Activated B cell treated with CpG ODN at 0.5 μM for 24 hours (primary cell): ENCODE results near the gene SERPINB8. TPM values are rescaled to one million over a fixed set of nuclear protein-coding genes. Genes with fewer than 3 reads are reported as not detected.

Source experiments
- ATAC-seq: fragments of 200-7000 bp; cut with Tn5 transposase; one replicate; pipeline ENCODE4 v1.10.0; 2021; ENCODE audit warnings: low read depth, mild to moderate bottlenecking, moderate library complexity
- CTCF ChIA-PET: fragments of 350-600 bp; sonication (Branson Sonifier 250); formaldehyde crosslinking; loops from one replicate; lab custom pipeline; 2021; ENCODE audit warnings: antibody characterized with exemption; lab: Charles Lee
- POLR2A ChIA-PET: fragments of 350-600 bp; sonication (Branson Sonifier 250); formaldehyde crosslinking; loops from one replicate; lab custom pipeline; 2021; ENCODE audit warnings: antibody characterized with exemption; lab: Charles Lee
- DNase-seq: peaks from one replicate; pipeline ENCODE4 v3.0.0; 2022
- H3K27ac Mint-ChIP-seq: one replicate; pipeline ENCODE4 v1.8.0; 2020; ENCODE audit warnings: mixed read lengths
- H3K27me3 Mint-ChIP-seq: one replicate; pipeline ENCODE4 v1.8.0; 2021; ENCODE audit warnings: mixed read lengths
- H3K36me3 Mint-ChIP-seq: one replicate; pipeline ENCODE4 v1.8.0; 2021; ENCODE audit warnings: low read depth, mixed read lengths
- H3K4me1 Mint-ChIP-seq: one replicate; pipeline ENCODE4 v1.8.0; 2021; ENCODE audit warnings: mixed read lengths
- H3K4me3 Mint-ChIP-seq: one replicate; pipeline ENCODE4 v1.8.0; 2020; ENCODE audit warnings: mild to moderate bottlenecking, mixed read lengths
- H3K9me3 Mint-ChIP-seq: one replicate; pipeline ENCODE4 v1.8.0; 2020; ENCODE audit warnings: mixed read lengths
- intact Hi-C: fragments of 100-400 bp; cut with micrococcal nuclease; formaldehyde crosslinking; loops from one replicate; pipeline ENCODE4 v1.15.1; 2024
- total RNA-seq: library from RNA; stranded (reverse); gene quantifications from 2 replicates; pipeline ENCODE4 v1.2.3, GENCODE V29; 2022
- TF ChIP-seq, protein P1 (sequence below): fragments of 200-600 bp; IDR thresholded peaks from one replicate; pipeline ENCODE4 v1.8.0; 2022; ENCODE audit warnings: antibody characterized with exemption, mild to moderate bottlenecking

Gene SERPINB8
- total RNA-seq, 1 donor from 2014 or later: 29.5 TPM

DNA sequence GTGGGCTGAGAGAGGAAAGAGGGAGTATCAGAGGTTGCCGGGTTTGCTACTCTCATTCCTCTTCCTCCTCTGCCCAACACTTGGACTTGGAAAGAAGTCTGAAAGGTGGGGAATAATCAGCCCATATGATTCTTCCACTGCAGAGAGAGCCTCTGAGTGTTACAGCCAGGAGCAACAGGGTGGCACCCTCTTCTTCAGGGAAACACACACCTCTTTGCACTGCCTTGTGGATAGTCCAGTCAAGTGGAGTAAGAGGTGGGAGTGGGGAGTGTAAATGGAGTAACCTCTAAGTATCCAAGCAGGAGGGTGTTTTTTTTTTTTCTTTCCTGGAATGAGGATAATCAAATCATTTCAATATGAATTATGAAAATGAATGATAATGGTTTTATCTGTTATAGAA is 9.0 kb upstream of the SERPINB8 start:
- Mint-ChIP-seq H3K4me3 (no peak overlapping the region), H3K4me1 (no peaks in the 10 kb centered on the region), H3K27ac (no peak overlapping the region), H3K36me3 (no peaks in the 10 kb centered on the region), H3K9me3 (no peaks in the 10 kb centered on the region), H3K27me3 (peaks cover 13% of the 10 kb centered on the region)
- TF ChIP-seq, protein P1, sequence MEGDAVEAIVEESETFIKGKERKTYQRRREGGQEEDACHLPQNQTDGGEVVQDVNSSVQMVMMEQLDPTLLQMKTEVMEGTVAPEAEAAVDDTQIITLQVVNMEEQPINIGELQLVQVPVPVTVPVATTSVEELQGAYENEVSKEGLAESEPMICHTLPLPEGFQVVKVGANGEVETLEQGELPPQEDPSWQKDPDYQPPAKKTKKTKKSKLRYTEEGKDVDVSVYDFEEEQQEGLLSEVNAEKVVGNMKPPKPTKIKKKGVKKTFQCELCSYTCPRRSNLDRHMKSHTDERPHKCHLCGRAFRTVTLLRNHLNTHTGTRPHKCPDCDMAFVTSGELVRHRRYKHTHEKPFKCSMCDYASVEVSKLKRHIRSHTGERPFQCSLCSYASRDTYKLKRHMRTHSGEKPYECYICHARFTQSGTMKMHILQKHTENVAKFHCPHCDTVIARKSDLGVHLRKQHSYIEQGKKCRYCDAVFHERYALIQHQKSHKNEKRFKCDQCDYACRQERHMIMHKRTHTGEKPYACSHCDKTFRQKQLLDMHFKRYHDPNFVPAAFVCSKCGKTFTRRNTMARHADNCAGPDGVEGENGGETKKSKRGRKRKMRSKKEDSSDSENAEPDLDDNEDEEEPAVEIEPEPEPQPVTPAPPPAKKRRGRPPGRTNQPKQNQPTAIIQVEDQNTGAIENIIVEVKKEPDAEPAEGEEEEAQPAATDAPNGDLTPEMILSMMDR: no peak
- CTCF ChIA-PET: interaction anchor here (1.0 to 1.4 kb wide), 3 partner anchors 14 to 77 kb away, joined by 3 to 5 read pairs (median 3); no protein-coding TSS in a partner anchor
- POLR2A ChIA-PET: no interaction called here
- intact Hi-C loops: no loop called here
- no peak for ATAC-seq
- DNase-seq: no peak

DNA sequence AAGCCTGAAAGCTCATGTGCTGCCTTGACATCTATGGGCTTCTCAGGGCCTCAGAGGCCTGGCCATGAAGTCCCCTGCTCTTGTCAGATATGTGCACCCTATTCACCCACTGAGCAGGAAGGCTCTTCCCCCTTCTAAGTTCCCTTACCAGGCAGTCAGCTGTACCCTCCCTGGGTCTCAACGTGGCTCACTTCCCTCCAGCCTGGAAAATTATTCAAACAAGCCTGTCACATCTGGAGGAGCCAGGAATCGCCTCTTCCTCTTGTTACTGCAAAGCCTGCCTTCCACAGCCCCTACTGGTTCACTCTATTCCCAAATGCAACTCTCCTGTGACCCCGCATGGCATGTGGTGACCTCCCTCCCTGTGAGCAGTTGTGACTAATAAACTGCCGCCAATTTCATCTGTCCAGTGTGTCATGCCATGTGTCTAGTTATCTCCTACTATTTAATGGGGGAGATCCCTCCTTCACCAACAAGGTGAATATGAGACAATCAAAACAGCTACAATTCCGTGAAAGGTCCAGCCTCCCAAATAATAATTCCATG is 8.4 kb upstream of the SERPINB8 start:
- TF ChIP-seq, protein P1: no peak
- H3K9me3 Mint-ChIP-seq: no peaks in the 10 kb centered on the region
- no peak overlapping the region for H3K27ac Mint-ChIP-seq
- CTCF ChIA-PET: interaction anchor here (1.3 to 1.4 kb wide), 3 partner anchors 14 to 77 kb away, joined by 3 to 5 read pairs (median 3); no protein-coding TSS in a partner anchor
- H3K4me1 Mint-ChIP-seq: no peaks in the 10 kb centered on the region
- H3K4me3 Mint-ChIP-seq: no peak overlapping the region
- no peak for ATAC-seq
- no peak for DNase-seq
- H3K27me3 Mint-ChIP-seq: peaks cover 13% of the 10 kb centered on the region
- POLR2A ChIA-PET: no interaction called here
- intact Hi-C loops: no loop called here
- no peaks in the 10 kb centered on the region for H3K36me3 Mint-ChIP-seq

DNA sequence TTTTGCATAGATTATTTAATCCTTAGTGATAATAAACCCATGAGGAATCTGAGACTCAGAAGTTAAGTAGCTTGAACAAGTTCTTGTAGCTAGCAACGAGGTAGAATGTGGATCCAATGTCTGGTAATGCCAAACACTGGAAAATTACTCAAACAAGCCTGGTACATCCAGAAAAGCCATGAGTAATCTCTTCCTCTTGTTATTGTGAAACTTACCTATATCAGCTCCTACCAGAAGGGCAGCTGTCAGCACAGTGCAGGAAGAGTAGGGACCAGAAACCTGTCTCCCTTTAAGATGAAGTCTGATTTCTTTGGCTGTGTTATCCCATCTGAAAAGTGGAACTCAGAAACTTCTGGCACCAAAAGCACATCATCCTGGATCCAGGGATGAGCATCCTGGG is 7.7 kb upstream of the SERPINB8 start:
- Mint-ChIP-seq H3K27ac (no peak overlapping the region), H3K36me3 (no peaks in the 10 kb centered on the region), H3K4me3 (no peak overlapping the region), H3K27me3 (peaks cover 13% of the 10 kb centered on the region), H3K9me3 (no peaks in the 10 kb centered on the region), H3K4me1 (no peaks in the 10 kb centered on the region)
- intact Hi-C loops: no loop called here
- DNase-seq (no peak), ATAC-seq (no peak)
- ChIA-PET POLR2A (no interaction called here), CTCF (interaction anchor here (1.3 to 3.0 kb wide), 4 partner anchors 14 to 76 kb away, joined by 3 to 15 read pairs (median 4); no protein-coding TSS in a partner anchor)
- TF ChIP-seq, protein P1: no peak

DNA sequence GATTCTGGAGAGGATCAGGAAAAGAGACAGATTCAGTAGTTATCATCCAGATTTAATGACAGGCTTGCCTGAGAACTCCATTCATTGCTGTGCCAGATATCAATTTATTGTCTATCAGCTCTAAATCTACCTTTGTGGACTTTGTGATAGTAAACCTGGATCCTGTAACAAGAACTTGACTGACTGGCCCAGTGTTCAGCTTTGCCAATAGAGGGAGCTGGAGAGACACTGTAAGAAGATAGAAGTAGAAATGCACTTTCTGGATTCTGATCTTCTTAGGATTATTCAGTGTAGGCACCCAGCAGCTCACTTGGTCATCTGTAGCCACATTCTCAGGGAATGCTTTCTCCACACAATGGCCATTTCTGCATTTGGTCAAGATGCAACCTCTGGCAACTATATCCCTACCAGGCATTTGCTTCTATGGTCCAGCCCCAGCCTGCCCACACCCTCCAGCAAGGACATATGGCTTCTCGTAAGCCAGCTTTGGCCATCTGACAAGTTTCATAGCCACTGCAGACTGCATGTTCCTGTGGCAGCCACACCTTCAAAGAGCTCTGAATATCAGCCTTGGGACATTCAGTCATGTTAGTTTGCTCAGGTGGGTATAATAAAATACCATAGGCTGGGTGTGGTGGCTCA is 6.1 kb upstream of the SERPINB8 start:
- Mint-ChIP-seq H3K9me3 (no peaks in the 10 kb centered on the region), H3K4me1 (no peaks in the 10 kb centered on the region), H3K27me3 (peaks cover 13% of the 10 kb centered on the region), H3K27ac (no peak overlapping the region), H3K4me3 (no peak overlapping the region), H3K36me3 (no peaks in the 10 kb centered on the region)
- POLR2A ChIA-PET: no interaction called here
- ATAC-seq (peak; percentile 83), DNase-seq (no peak)
- TF ChIP-seq, protein P1: no peak
- CTCF ChIA-PET: interaction anchor here (0.6 to 3.0 kb wide), 16 partner anchors 9 to 1325 kb away, joined by 3 to 20 read pairs (median 6); partner anchors contain the start of gene HMSD
- intact Hi-C loops: loop anchor here (1.0 kb wide), 3 partner anchors 12 to 32 kb away; no protein-coding TSS in a partner anchor

DNA sequence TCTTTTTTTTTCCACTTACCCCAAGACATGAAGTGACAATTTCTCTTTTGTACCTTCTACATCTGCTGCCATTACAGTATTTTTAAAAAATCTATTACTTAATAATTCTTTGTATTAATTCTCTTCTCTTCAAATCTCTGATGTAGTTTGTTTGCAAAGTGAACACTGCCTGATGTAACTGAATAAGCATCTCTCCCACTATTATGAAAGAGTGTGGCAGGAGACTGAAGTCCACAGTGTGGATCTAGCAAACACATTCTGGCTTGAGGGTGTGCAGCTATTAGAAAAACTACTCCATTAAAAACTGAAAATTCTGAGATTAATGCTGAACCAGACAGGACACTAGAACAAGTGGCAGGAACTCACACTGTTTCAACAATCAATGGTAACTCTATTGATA is 5.0 kb upstream of the SERPINB8 start:
- peaks cover 12% of the 10 kb centered on the region for H3K27me3 Mint-ChIP-seq
- peaks cover under 1% of the 10 kb centered on the region for H3K36me3 Mint-ChIP-seq
- H3K9me3 Mint-ChIP-seq: no peaks in the 10 kb centered on the region
- no peak for DNase-seq
- POLR2A ChIA-PET: no interaction called here
- CTCF ChIA-PET: interaction anchor here (1.7 to 3.0 kb wide), 4 partner anchors 10 to 30 kb away, joined by 10 to 20 read pairs (median 16); no protein-coding TSS in a partner anchor
- no peak overlapping the region for H3K4me3 Mint-ChIP-seq
- intact Hi-C loops: no loop called here
- H3K4me1 Mint-ChIP-seq: peaks cover 8% of the 10 kb centered on the region
- H3K27ac Mint-ChIP-seq: no peak overlapping the region
- TF ChIP-seq, protein P1: no peak
- ATAC-seq: no peak
